ENCODE measurements around the gene CREB3L1. TPM values are rescaled to one million over a fixed set of nuclear protein-coding genes. Genes with fewer than 3 reads are reported as not detected.

CREB3L1 gene
- total RNA-seq, 1 experiment from 2014 or later: not detected

- intact Hi-C loops (cut with micrococcal nuclease): no loop called here
- no peaks in the 10 kb centered on the region for H3K9me3 Mint-ChIP-seq (ENCODE audit: unreplicated experiment)
- H3K36me3 Mint-ChIP-seq (ENCODE audit: insufficient read depth, unreplicated experiment): no peaks in the 10 kb centered on the region
- ChIA-PET POLR2A (interaction anchor here (0.7 to 1.3 kb wide), 3 partner anchors 8 to 46 kb away, joined by 3 read pairs; no protein-coding TSS in a partner anchor), CTCF (interaction anchor here (0.9 to 3.3 kb wide), 3 partner anchors 11 to 22 kb away, joined by 3 to 14 read pairs (median 3); no protein-coding TSS in a partner anchor)
- TF ChIP-seq CTCF (IDR thresholded peaks at IDR 0.05; ENCODE audit: unreplicated experiment): no peak
- no peak overlapping the region for H3K4me3 Mint-ChIP-seq (ENCODE audit: unreplicated experiment)
- H3K4me1 Mint-ChIP-seq (ENCODE audit: insufficient read depth, unreplicated experiment): peaks cover 10% of the 10 kb centered on the region
- no peaks in the 10 kb centered on the region for H3K27me3 Mint-ChIP-seq (ENCODE audit: insufficient read depth, unreplicated experiment)
- no peak overlapping the region for H3K27ac Mint-ChIP-seq (ENCODE audit: low read depth, unreplicated experiment)
- no peak for DNase-seq (ENCODE audit: unreplicated experiment)
- BruUV-seq (replicated peaks): no TSS peak
These were observed 19.3 kb downstream of the CREB3L1 start for GRCh38 chr11:46296528-46297448.

GRCh38 chr11:46298699-46299433, 21.4 kb downstream of the CREB3L1 start:
- Mint-ChIP-seq H3K27ac (ENCODE audit: low read depth, unreplicated experiment) (no peak overlapping the region), H3K27me3 (ENCODE audit: insufficient read depth, unreplicated experiment) (no peaks in the 10 kb centered on the region), H3K4me3 (ENCODE audit: unreplicated experiment) (no peak overlapping the region), H3K4me1 (ENCODE audit: insufficient read depth, unreplicated experiment) (peaks cover 10% of the 10 kb centered on the region), H3K36me3 (ENCODE audit: insufficient read depth, unreplicated experiment) (no peaks in the 10 kb centered on the region), H3K9me3 (ENCODE audit: unreplicated experiment) (no peaks in the 10 kb centered on the region)
- intact Hi-C loops (cut with micrococcal nuclease): no loop called here
- BruUV-seq (replicated peaks): no TSS peak
- ChIA-PET CTCF (interaction anchor here (1.3 to 3.3 kb wide), 4 partner anchors 9 to 59 kb away, joined by 3 to 14 read pairs (median 6); no protein-coding TSS in a partner anchor), POLR2A (interaction anchor here (0.7 to 1.3 kb wide), 6 partner anchors 9 to 180 kb away, joined by 3 to 5 read pairs (median 3); no protein-coding TSS in a partner anchor)
- TF ChIP-seq CTCF (IDR thresholded peaks at IDR 0.05; ENCODE audit: unreplicated experiment): no peak
- peak; percentile 84 for DNase-seq (ENCODE audit: unreplicated experiment)

GRCh38 chr11:46299451-46299961, 22.0 kb downstream of the CREB3L1 start:
- intact Hi-C loops (cut with micrococcal nuclease): no loop called here
- Mint-ChIP-seq H3K4me3 (ENCODE audit: unreplicated experiment) (no peak overlapping the region), H3K27ac (ENCODE audit: low read depth, unreplicated experiment) (no peak overlapping the region), H3K36me3 (ENCODE audit: insufficient read depth, unreplicated experiment) (no peaks in the 10 kb centered on the region), H3K27me3 (ENCODE audit: insufficient read depth, unreplicated experiment) (no peaks in the 10 kb centered on the region), H3K9me3 (ENCODE audit: unreplicated experiment) (no peaks in the 10 kb centered on the region), H3K4me1 (ENCODE audit: insufficient read depth, unreplicated experiment) (peaks cover 10% of the 10 kb centered on the region)
- no peak for TF ChIP-seq CTCF (IDR thresholded peaks at IDR 0.05; ENCODE audit: unreplicated experiment)
- no TSS peak for BruUV-seq (replicated peaks)
- CTCF ChIA-PET: interaction anchor here (0.6 to 3.3 kb wide), 7 partner anchors 8 to 964 kb away, joined by 3 to 14 read pairs (median 3); no protein-coding TSS in a partner anchor
- POLR2A ChIA-PET: interaction anchor here (0.8 to 1.3 kb wide), 5 partner anchors 10 to 181 kb away, joined by 3 to 5 read pairs (median 3); no protein-coding TSS in a partner anchor
- DNase-seq (ENCODE audit: unreplicated experiment): no peak

Measured in MCF 10A (cell line).